Activated T-cell treated with anti-CD3 and anti-CD28 coated beads, Interleukin-2, amount 50 U/mL, for 1 hour (primary cell): ENCODE data around the gene YIPF2.

Experiments
- DNase-seq: peaks from one replicate; pipeline ENCODE4 v3.0.0-alpha.2; 2020

Gene YIPF2

GRCh38 chr19:10872546-10873107 lies 55.8 kb downstream of the YIPF2 start:
- no peak for DNase-seq
